ENCODE measurements around the gene TMEM119. TPM values are rescaled to one million over a fixed set of nuclear protein-coding genes. Genes with fewer than 3 reads are reported as not detected.

TMEM119 gene
- total and polyA plus RNA-seq, 2 of the 4 experiments (the other 2 are of a cell fraction) = 8.1 to 9.2 TPM

DNA sequence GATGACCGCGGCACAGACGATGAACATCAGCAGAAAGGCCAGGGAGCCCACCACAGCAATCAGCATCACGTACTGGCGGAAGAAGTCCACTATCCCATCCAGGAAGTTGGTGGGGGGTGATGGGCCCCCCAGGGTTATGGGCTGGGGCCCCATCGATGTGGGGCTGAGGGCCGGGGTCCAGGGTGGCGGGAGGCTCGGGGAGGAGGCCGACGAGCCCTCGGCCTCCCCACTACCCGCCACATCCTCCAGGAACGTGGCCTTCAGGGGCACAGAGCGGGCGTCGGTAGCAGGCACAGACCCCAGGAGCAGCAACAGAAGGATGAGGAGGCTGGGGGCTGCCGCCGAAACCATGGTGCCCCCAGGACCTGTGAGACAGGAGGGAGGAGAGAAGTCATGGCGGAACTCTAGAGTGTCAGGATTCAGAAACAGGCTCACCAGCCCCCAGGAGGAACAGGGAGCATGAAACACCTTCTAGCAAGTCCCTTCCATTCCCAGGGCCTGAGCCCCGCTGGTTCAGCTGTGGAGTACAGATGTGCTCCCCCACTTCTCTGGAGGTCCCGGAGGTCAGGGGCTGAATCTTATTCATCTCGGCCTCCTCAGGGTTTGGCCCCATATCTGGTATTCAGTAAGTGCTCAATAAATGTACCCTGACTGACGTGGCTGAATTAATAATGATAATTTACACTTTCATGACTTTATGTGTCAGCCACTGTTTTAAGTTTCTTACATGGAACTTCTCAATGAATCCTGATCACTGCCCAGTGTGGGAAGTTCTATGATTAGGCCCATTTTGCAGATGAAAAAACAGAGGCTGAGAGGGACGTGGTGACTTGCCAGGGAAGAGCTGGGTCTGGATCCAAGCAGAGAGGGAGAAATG lies 5.6 kb downstream of the TMEM119 start:
- peaks cover 2% of the 10 kb centered on the region; the same call in 1 of the 2 replicates for H3K36me3 ChIP-seq (ENCODE audit: control insufficient read depth, insufficient read depth, low read length)
- no peaks in the 10 kb centered on the region for H3K9me3 ChIP-seq (ENCODE audit: control insufficient read depth, insufficient read depth, low read length)
- no peak overlapping the region for H3K23ac ChIP-seq (ENCODE audit: low read depth, low read length)
- H2BK120ac ChIP-seq (ENCODE audit: low read depth, low read length) = no peak overlapping the region
- intact Hi-C loops (cut with micrococcal nuclease) = no loop called here
- H2BK20ac ChIP-seq (ENCODE audit: low read depth, low read length) = no peak overlapping the region
- peaks cover 8% of the 10 kb centered on the region; the same call in 1 of the 2 replicates for H3K4me1 ChIP-seq (ENCODE audit: control insufficient read depth, insufficient read depth, low read length)
- POLR2A ChIA-PET (ENCODE audit: unreplicated experiment) = no interaction called here
- H3K9me1 ChIP-seq (ENCODE audit: insufficient read depth, low read length) = peaks cover 7% of the 10 kb centered on the region; the same call in 1 of the 2 replicates
- no peak overlapping the region for H3K9ac ChIP-seq (ENCODE audit: low read depth, low read length)
- no peak for DNase-seq
- in situ Hi-C loops (cut with MboI; ENCODE audit: low sequenced_read_pairs) = no loop called here
- no peak for TF ChIP-seq MAFK (IDR thresholded peaks at IDR 0.05; ENCODE audit: low read depth, low read length)
- no peak for TF ChIP-seq RCOR1 (IDR thresholded peaks at IDR 0.05; ENCODE audit: insufficient replicate concordance, low read length)
- no peak for TF ChIP-seq RAD21 (IDR thresholded peaks at IDR 0.05; ENCODE audit: low read length)
- no peak for TF ChIP-seq FOS (IDR thresholded peaks at IDR 0.05; ENCODE audit: low read depth, low read length)
- no peak overlapping the region for H2BK15ac ChIP-seq (ENCODE audit: low read depth, low read length)
- no peak overlapping the region for H2BK5ac ChIP-seq (ENCODE audit: low read depth, low read length, poor library complexity, severe bottlenecking)
- H3K4me2 ChIP-seq (ENCODE audit: low read depth, low read length) = no peak overlapping the region
- peaks cover 0 to 7% of the 10 kb centered on the region in 2 experiments; a peak in 2 of 4 replicates for H3K79me1 ChIP-seq (ENCODE audit: low read depth in 1 of 2, low read length in 2 of 2)
- no peak overlapping the region for H3K4me3 ChIP-seq (ENCODE audit: insufficient read depth, low read depth, low read length)
- H3K18ac ChIP-seq (ENCODE audit: low read depth, low read length) = no peak overlapping the region
- ATAC-seq (ENCODE audit: low read depth) = no peak
- no TSS peak for BruUV-seq (replicated peaks)
- H3K4ac ChIP-seq (ENCODE audit: low read depth, low read length) = no peak overlapping the region
- H2AK9ac ChIP-seq (replicated peaks; ENCODE audit: low read depth, low read length, poor library complexity) = no peak overlapping the region
- no peak overlapping the region for H3K56ac ChIP-seq (ENCODE audit: extremely low read depth, insufficient read depth, low read length)
- no peak overlapping the region for H3K14ac ChIP-seq (replicated peaks; ENCODE audit: low read depth, low read length)
- H3K27me3 ChIP-seq (ENCODE audit: control insufficient read depth, insufficient read depth, low read length) = peaks cover 5% of the 10 kb centered on the region
- no peak overlapping the region for H4K91ac ChIP-seq (ENCODE audit: insufficient read depth, low read depth, low read length)
- H4K20me1 ChIP-seq (ENCODE audit: insufficient read depth, low read length) = no peaks in the 10 kb centered on the region
- WGBS, 2 experiments (ENCODE audit: extremely low coverage in 2 of 2, insufficient read length in 1 of 2) = 60% methylated on average over 2 of the region's 25 CpGs; no CpG with 5 or more reads in 1 of the 2 experiments
- H3K27ac ChIP-seq (ENCODE audit: insufficient read depth, low read length) = no peak overlapping the region
- no peak overlapping the region for H2AFZ ChIP-seq (replicated peaks; ENCODE audit: low read length, poor library complexity)
- H4K8ac ChIP-seq (ENCODE audit: low read depth in 2 of 2, low read length in 2 of 2) = no peak overlapping the region
- CTCF ChIA-PET = no interaction called here
- dilution Hi-C loops (cut with HindIII; ENCODE audit: low sequenced_read_pairs, unreplicated experiment) = no loop called here
- H4K5ac ChIP-seq (ENCODE audit: low read depth, low read length) = no peak overlapping the region
- no peak overlapping the region for H2AK5ac ChIP-seq (ENCODE audit: low read depth, low read length)

All from IMR-90 (cell line).